WTC11 (cell line): ENCODE results near the gene KIF3B. TPM values are rescaled to one million over a fixed set of nuclear protein-coding genes. Genes with fewer than 3 reads are reported as not detected.

Source experiments
- ATAC-seq: fragments of 200-7000 bp; cut with Tn5 transposase; 2 replicates; pipeline ENCODE4 v1.10.0; 2021; ENCODE audit warnings: mild to moderate bottlenecking, moderate library complexity
- CTCF ChIA-PET: fragments of 300-600 bp; sonication (Branson Sonifier 250); formaldehyde crosslinking; loops from one replicate; lab custom pipeline; 2021; ENCODE audit warnings: antibody characterized with exemption; lab: Charles Lee
- POLR2A ChIA-PET: fragments of 350-600 bp; sonication (Branson Sonifier 250); formaldehyde crosslinking; loops from one replicate; lab custom pipeline; 2021; ENCODE audit warnings: antibody characterized with exemption; lab: Charles Lee
- DNase-seq: peaks from one replicate; pipeline ENCODE4 v3.0.0; 2021; ENCODE audit warnings: low spot score
- H3K27ac Mint-ChIP-seq: 2 replicates; pipeline ENCODE4 v1.8.0; 2021; ENCODE audit warnings: mixed read lengths
- H3K27me3 Mint-ChIP-seq: 2 replicates; pipeline ENCODE4 v1.8.0; 2021; ENCODE audit warnings: low read depth, mild to moderate bottlenecking, moderate library complexity, mixed read lengths
- H3K36me3 Mint-ChIP-seq: 2 replicates; pipeline ENCODE4 v1.8.0; 2021; ENCODE audit warnings: mixed read lengths
- H3K4me1 Mint-ChIP-seq: 2 replicates; pipeline ENCODE4 v1.8.0; 2022; ENCODE audit warnings: mixed read lengths
- H3K4me3 Mint-ChIP-seq: 2 replicates; pipeline ENCODE4 v1.8.0; 2021; ENCODE audit warnings: mild to moderate bottlenecking, moderate library complexity, mixed read lengths
- H3K9me3 Mint-ChIP-seq: 2 replicates; pipeline ENCODE4 v1.8.0; 2021; ENCODE audit warnings: mixed read lengths
- CTCF ChIP-seq: fragments of 200-600 bp; IDR thresholded peaks from 2 replicates; pipeline ENCODE4 v1.8.0; 2022; ENCODE audit warnings: antibody characterized with exemption
- E2F1 ChIP-seq: sonication (generic); formaldehyde crosslinking; IDR thresholded peaks from 2 replicates; pipeline ENCODE4 v1.8.0; 2022; ENCODE audit warnings: mild to moderate bottlenecking, missing genetic modification reagents
- E2F5 ChIP-seq: sonication (generic); formaldehyde crosslinking; IDR thresholded peaks from 2 replicates; pipeline ENCODE4 v1.8.1; 2022; ENCODE audit warnings: mild to moderate bottlenecking, moderate library complexity, missing genetic modification reagents
- ETV6 ChIP-seq: sonication (generic); formaldehyde crosslinking; IDR thresholded peaks from 2 replicates; pipeline ENCODE4 v1.8.1; 2022; ENCODE audit warnings: mild to moderate bottlenecking, missing genetic modification reagents
- FOXJ3 ChIP-seq: sonication (generic); formaldehyde crosslinking; IDR thresholded peaks from 2 replicates; pipeline ENCODE4 v1.9.0; 2021; ENCODE audit warnings: missing genetic modification reagents, mild to moderate bottlenecking, borderline replicate concordance
- FOXK1 ChIP-seq: sonication (generic); formaldehyde crosslinking; IDR thresholded peaks from 2 replicates; pipeline ENCODE4 v1.8.0; 2022; ENCODE audit warnings: mild to moderate bottlenecking, moderate library complexity, missing genetic modification reagents
- FOXP1 ChIP-seq: sonication (generic); formaldehyde crosslinking; IDR thresholded peaks from 2 replicates; pipeline ENCODE4 v1.8.0; 2022; ENCODE audit warnings: missing genetic modification reagents, mild to moderate bottlenecking, moderate library complexity, borderline replicate concordance
- FOXP4 ChIP-seq: sonication (generic); formaldehyde crosslinking; IDR thresholded peaks from 2 replicates; pipeline ENCODE4 v1.8.0; 2022; ENCODE audit warnings: mild to moderate bottlenecking, missing genetic modification reagents
- GRHL2 ChIP-seq: fragments of 250-450 bp; sonication (Bioruptor Pico); IDR thresholded peaks from 2 replicates; pipeline ENCODE4 v1.8.0; 2022; ENCODE audit warnings: mild to moderate bottlenecking, moderate library complexity; ENCODE audit not compliant: insufficient replicate concordance, severe bottlenecking
- JAZF1 ChIP-seq: fragments of 250-450 bp; sonication (Bioruptor Pico); IDR thresholded peaks from 2 replicates; pipeline ENCODE4 v1.9.0; 2021; ENCODE audit warnings: moderate library complexity, mild to moderate bottlenecking, inconsistent platforms
- NFYB ChIP-seq: sonication (generic); formaldehyde crosslinking; conservative IDR thresholded peaks from 2 replicates; pipeline ENCODE4 v1.8.0; 2022; ENCODE audit warnings: low read depth, missing genetic modification reagents
- NR3C1 ChIP-seq: sonication (generic); formaldehyde crosslinking; conservative IDR thresholded peaks from 2 replicates; pipeline ENCODE4 v1.8.1; 2023; ENCODE audit warnings: low read depth, mild to moderate bottlenecking, missing genetic modification reagents
- OVOL2 ChIP-seq: fragments of 250-450 bp; sonication (Bioruptor Pico); IDR thresholded peaks from 2 replicates; pipeline ENCODE4 v1.9.0; 2021; ENCODE audit warnings: mild to moderate bottlenecking, borderline replicate concordance
- PREB ChIP-seq: sonication (generic); formaldehyde crosslinking; IDR thresholded peaks from 2 replicates; pipeline ENCODE4 v1.8.1; 2022; ENCODE audit warnings: mild to moderate bottlenecking, missing genetic modification reagents, moderate library complexity, borderline replicate concordance
- SMAD3 ChIP-seq: sonication (generic); formaldehyde crosslinking; IDR thresholded peaks from 2 replicates; pipeline ENCODE4 v1.8.0; 2022; ENCODE audit warnings: missing genetic modification reagents, mild to moderate bottlenecking, borderline replicate concordance
- STAT6 ChIP-seq: sonication (generic); formaldehyde crosslinking; conservative IDR thresholded peaks from 2 replicates; pipeline ENCODE4 v1.8.1; 2023; ENCODE audit warnings: mild to moderate bottlenecking, low read depth, missing genetic modification reagents, moderate library complexity
- TEAD1 ChIP-seq: sonication (generic); formaldehyde crosslinking; IDR thresholded peaks from 2 replicates; pipeline ENCODE4 v1.8.0; 2022; ENCODE audit warnings: mild to moderate bottlenecking, missing genetic modification reagents
- ZBTB21 ChIP-seq: sonication (generic); formaldehyde crosslinking; IDR thresholded peaks from 2 replicates; pipeline ENCODE4 v1.8.1; 2023; ENCODE audit warnings: mild to moderate bottlenecking, missing genetic modification reagents, borderline replicate concordance
- ZBTB43 ChIP-seq: sonication (generic); formaldehyde crosslinking; IDR thresholded peaks from 2 replicates; pipeline ENCODE4 v1.8.1; 2023; ENCODE audit warnings: mild to moderate bottlenecking, missing genetic modification reagents
- ZMAT4 ChIP-seq: fragments of 250-450 bp; sonication (Bioruptor Pico); IDR thresholded peaks from 2 replicates; pipeline ENCODE4 v1.9.0; 2021; ENCODE audit warnings: mild to moderate bottlenecking
- ZNF232 ChIP-seq: sonication (generic); formaldehyde crosslinking; IDR thresholded peaks from 2 replicates; pipeline ENCODE4 v1.8.0; 2022; ENCODE audit warnings: mild to moderate bottlenecking, missing genetic modification reagents
- ZSCAN18 ChIP-seq: fragments of 250-450 bp; sonication (Bioruptor Pico); IDR thresholded peaks from 2 replicates; pipeline ENCODE4 v2.1.2; 2022; ENCODE audit warnings: mild to moderate bottlenecking, moderate library complexity
- total RNA-seq: library from RNA; stranded (reverse); gene quantifications from 3 replicates; pipeline ENCODE4 v1.2.3, GENCODE V29; 2021

The KIF3B gene
- total RNA-seq, 1 experiment from 2014 or later: 21.5 TPM

GRCh38 chr20:32358883-32359632 is 81.6 kb downstream of the KIF3B start:
- Mint-ChIP-seq H3K4me1 (peaks cover 12% of the 10 kb centered on the region), H3K36me3 (peaks cover 2% of the 10 kb centered on the region; the same call in 1 of the 2 replicates), H3K27ac (no peak overlapping the region), H3K9me3 (no peaks in the 10 kb centered on the region), H3K4me3 (peak overlapping the region; percentile 67), H3K27me3 (peaks cover 82% of the 10 kb centered on the region)
- peak; percentile 43 for ATAC-seq
- ChIA-PET CTCF (interaction anchor here (0.6 to 1.0 kb wide), 6 partner anchors 72 to 431 kb away, joined by 3 to 5 read pairs (median 4); no protein-coding TSS in a partner anchor), POLR2A (interaction anchor here (0.7 to 1.5 kb wide), 3 partner anchors 14 to 552 kb away, joined by 3 to 7 read pairs (median 4); no protein-coding TSS in a partner anchor)
- DNase-seq: peak; percentile 85
- TF ChIP-seq ETV6 (CRISPR knock-in tag): peak; percentile 98
- TF ChIP-seq ZBTB43: no peak
- peak; percentile 88 for TF ChIP-seq FOXK1
- no peak for TF ChIP-seq STAT6
- no peak for TF ChIP-seq TEAD1 (CRISPR knock-in tag)
- peak; percentile 68 for TF ChIP-seq FOXP4 (CRISPR knock-in tag)
- no peak for TF ChIP-seq ZNF232 (CRISPR knock-in tag)
- no peak for TF ChIP-seq CTCF
- no peak for TF ChIP-seq FOXJ3
- peak; percentile 46; the same call in 1 of the 2 replicates for TF ChIP-seq SMAD3 (CRISPR knock-in tag)
- no peak for TF ChIP-seq JAZF1 (CRISPR knock-in tag)
- no peak for TF ChIP-seq ZSCAN18 (CRISPR knock-in tag)
- no peak for TF ChIP-seq E2F1 (CRISPR knock-in tag)
- no peak; the same call in 1 of the 2 replicates for TF ChIP-seq FOXP1
- no peak for TF ChIP-seq ZBTB21 (CRISPR knock-in tag)
- TF ChIP-seq ZMAT4 (CRISPR knock-in tag): no peak
- TF ChIP-seq NR3C1: no peak
- TF ChIP-seq NFYB: no peak
- TF ChIP-seq E2F5 (CRISPR knock-in tag): 0 out of 2 replicates have a peak, but pooled peaks have one; percentile 16
- TF ChIP-seq OVOL2 (CRISPR knock-in tag): no peak
- no peak for TF ChIP-seq GRHL2
- no peak; the same call in 1 of the 2 replicates for TF ChIP-seq PREB (CRISPR knock-in tag)
